ENCODE measurements around the gene SOAT1.

SOAT1 gene

GRCh38 chr1:179305450-179305849 lies 11.9 kb downstream of the SOAT1 start:
- DNase-seq (ENCODE audit: low read depth in 2 of 2) = no peak

GRCh38 chr1:179310291-179310690 lies 16.7 kb downstream of the SOAT1 start:
- no peak for DNase-seq (ENCODE audit: low read depth in 2 of 2)

GRCh38 chr1:179310721-179311120 lies 17.1 kb downstream of the SOAT1 start:
- no peak for DNase-seq (ENCODE audit: low read depth in 2 of 2)

GRCh38 chr1:179311149-179311700 lies 17.6 kb downstream of the SOAT1 start:
- no peak for DNase-seq (ENCODE audit: low read depth in 2 of 2)

- DNase-seq (ENCODE audit: low read depth in 2 of 2) = no peak
Observed at GRCh38 chr1:179313004-179313403, 19.4 kb downstream of the SOAT1 start.

GRCh38 chr1:179314928-179315327 lies 21.3 kb downstream of the SOAT1 start:
- DNase-seq (ENCODE audit: low read depth in 2 of 2) = no peak

- DNase-seq (ENCODE audit: low read depth in 2 of 2) = no peak
Observed at GRCh38 chr1:179318491-179318890, 24.9 kb downstream of the SOAT1 start.

- no peak for DNase-seq (ENCODE audit: low read depth in 2 of 2)
Observed at GRCh38 chr1:179321533-179322216, 28.1 kb downstream of the SOAT1 start.

- no peak for DNase-seq (ENCODE audit: low read depth in 2 of 2)
Observed at GRCh38 chr1:179322557-179322956, 29.0 kb downstream of the SOAT1 start.

- DNase-seq (ENCODE audit: low read depth in 2 of 2) = no peak
Observed at GRCh38 chr1:179323436-179323835, 29.8 kb downstream of the SOAT1 start.

GRCh38 chr1:179325836-179326235 lies 32.2 kb downstream of the SOAT1 start:
- DNase-seq (ENCODE audit: low read depth in 2 of 2) = no peak

GRCh38 chr1:179326746-179327145 lies 33.1 kb downstream of the SOAT1 start:
- no peak for DNase-seq (ENCODE audit: low read depth in 2 of 2)

- no peak for DNase-seq (ENCODE audit: low read depth in 2 of 2)
Observed at GRCh38 chr1:179327196-179327595, 33.6 kb downstream of the SOAT1 start.

- no peak for DNase-seq (ENCODE audit: low read depth in 2 of 2)
Observed at GRCh38 chr1:179327679-179328078, 34.1 kb downstream of the SOAT1 start.

- DNase-seq (ENCODE audit: low read depth in 2 of 2) = no peak
Observed at GRCh38 chr1:179329862-179330261, 36.3 kb downstream of the SOAT1 start.

GRCh38 chr1:179334440-179334839 lies 40.8 kb downstream of the SOAT1 start:
- no peak for DNase-seq (ENCODE audit: low read depth in 2 of 2)

GRCh38 chr1:179337288-179337687 lies 43.7 kb downstream of the SOAT1 start:
- no peak for DNase-seq (ENCODE audit: low read depth in 2 of 2)

- no peak for DNase-seq (ENCODE audit: low read depth in 2 of 2)
Observed at GRCh38 chr1:179337942-179338560, 44.5 kb downstream of the SOAT1 start.

GRCh38 chr1:179340918-179341317 lies 47.3 kb downstream of the SOAT1 start:
- no peak for DNase-seq (ENCODE audit: low read depth in 2 of 2)

GRCh38 chr1:179341943-179342547 lies 48.4 kb downstream of the SOAT1 start:
- no peak for DNase-seq (ENCODE audit: low read depth in 2 of 2)

GRCh38 chr1:179342740-179343404 lies 49.3 kb downstream of the SOAT1 start:
- DNase-seq (ENCODE audit: low read depth in 2 of 2) = no peak

- DNase-seq (ENCODE audit: low read depth in 2 of 2) = no peak
Observed at GRCh38 chr1:179351281-179351680, 57.7 kb downstream of the SOAT1 start.

Data from stimulated activated CD8-positive, alpha-beta memory T cell treated with anti-CD3 and anti-CD28 coated beads, Interleukin-7, amount 100 ng/mL, for 4 hours (primary cell).